C4-2B (cell line): ENCODE measurements around the gene KLHL10.
"Not testable (repeated sequence)": the region's sequence is repeated elsewhere in the genome, so short reads cannot be mapped to it uniquely, and the experiment has no call there.

Experiments
- ZFX ChIP-seq: fragments of 450-650 bp; IDR thresholded peaks from 2 replicates; pipeline ENCODE4 v1.6.1; 2017
- TF ChIP-seq, protein P1 (sequence below): fragments of 450-650 bp; conservative IDR thresholded peaks from 2 replicates; pipeline ENCODE4 v1.5.1; 2017; ENCODE audit warnings: mild to moderate bottlenecking

GRCh38 chr17:41874293-41874670 is 36.7 kb downstream of the KLHL10 start:
- TF ChIP-seq, protein P1, sequence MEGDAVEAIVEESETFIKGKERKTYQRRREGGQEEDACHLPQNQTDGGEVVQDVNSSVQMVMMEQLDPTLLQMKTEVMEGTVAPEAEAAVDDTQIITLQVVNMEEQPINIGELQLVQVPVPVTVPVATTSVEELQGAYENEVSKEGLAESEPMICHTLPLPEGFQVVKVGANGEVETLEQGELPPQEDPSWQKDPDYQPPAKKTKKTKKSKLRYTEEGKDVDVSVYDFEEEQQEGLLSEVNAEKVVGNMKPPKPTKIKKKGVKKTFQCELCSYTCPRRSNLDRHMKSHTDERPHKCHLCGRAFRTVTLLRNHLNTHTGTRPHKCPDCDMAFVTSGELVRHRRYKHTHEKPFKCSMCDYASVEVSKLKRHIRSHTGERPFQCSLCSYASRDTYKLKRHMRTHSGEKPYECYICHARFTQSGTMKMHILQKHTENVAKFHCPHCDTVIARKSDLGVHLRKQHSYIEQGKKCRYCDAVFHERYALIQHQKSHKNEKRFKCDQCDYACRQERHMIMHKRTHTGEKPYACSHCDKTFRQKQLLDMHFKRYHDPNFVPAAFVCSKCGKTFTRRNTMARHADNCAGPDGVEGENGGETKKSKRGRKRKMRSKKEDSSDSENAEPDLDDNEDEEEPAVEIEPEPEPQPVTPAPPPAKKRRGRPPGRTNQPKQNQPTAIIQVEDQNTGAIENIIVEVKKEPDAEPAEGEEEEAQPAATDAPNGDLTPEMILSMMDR, result not testable (repeated sequence)
- TF ChIP-seq ZFX, result not testable (repeated sequence)
